ENCODE measurements around the gene TET2. TPM values are rescaled to one million over a fixed set of nuclear protein-coding genes. Genes with fewer than 3 reads are reported as not detected.

The TET2 gene
- total RNA-seq, 1 experiment from 2014 or later = 7.0 TPM

- BruUV-seq (replicated peaks) = no TSS peak
- DNase-seq (ENCODE audit: low read depth, low spot score) = no peak
- TF ChIP-seq CTCF (IDR thresholded peaks at IDR 0.05) (no peak), REST (IDR thresholded peaks at IDR 0.05; ENCODE audit: insufficient read depth in 1 of 2, low read depth in 2 of 2, low read length in 1 of 2) (no peak)
- H3K4me3 ChIP-seq (ENCODE audit: low read depth in 2 of 2, low read length in 2 of 2) = no peak overlapping the region
- no peaks in the 10 kb centered on the region for H3K9me3 ChIP-seq (ENCODE audit: control insufficient read depth, insufficient read depth, low read depth, low read length)
- ATAC-seq = no peak
- no peaks in the 10 kb centered on the region for H3K36me3 ChIP-seq (ENCODE audit: control insufficient read depth, insufficient read depth, low read length)
- no peaks in the 10 kb centered on the region for H3K27me3 ChIP-seq (ENCODE audit: control insufficient read depth, insufficient read depth, low read length)
- in situ Hi-C loops (cut with HindIII; ENCODE audit: low pct_unique_long_range_greater_than_20kb, low sequenced_read_pairs) (no loop called here), intact Hi-C loops (cut with micrococcal nuclease; ENCODE audit: unreplicated experiment) (no loop called here)
- H3K4me1 ChIP-seq (ENCODE audit: control insufficient read depth, insufficient read depth, low read length) = no peaks in the 10 kb centered on the region
- H3K27ac ChIP-seq (ENCODE audit: low read length) = no peak overlapping the region
- ChIA-PET CTCF (no interaction called here), POLR2A (no interaction called here)
Measured at GRCh38 chr4:105122350-105122749, 24.3 kb upstream of the TET2 start.

GRCh38 chr4:105126311-105127169, 20.1 kb upstream of the TET2 start:
- in situ Hi-C loops (cut with HindIII; ENCODE audit: low pct_unique_long_range_greater_than_20kb, low sequenced_read_pairs) = no loop called here
- ChIA-PET POLR2A (no interaction called here), CTCF (no interaction called here)
- H3K4me3 ChIP-seq (ENCODE audit: low read depth in 2 of 2, low read length in 2 of 2) = no peak overlapping the region
- H3K27me3 ChIP-seq (ENCODE audit: control insufficient read depth, insufficient read depth, low read length) = no peaks in the 10 kb centered on the region
- no peaks in the 10 kb centered on the region for H3K4me1 ChIP-seq (ENCODE audit: control insufficient read depth, insufficient read depth, low read length)
- BruUV-seq (replicated peaks) = no TSS peak
- DNase-seq (ENCODE audit: low read depth, low spot score) (no peak), ATAC-seq (no peak)
- H3K27ac ChIP-seq (ENCODE audit: low read length) = no peak overlapping the region
- no peaks in the 10 kb centered on the region for H3K9me3 ChIP-seq (ENCODE audit: control insufficient read depth, insufficient read depth, low read depth, low read length)
- no peaks in the 10 kb centered on the region for H3K36me3 ChIP-seq (ENCODE audit: control insufficient read depth, insufficient read depth, low read length)
- intact Hi-C loops (cut with micrococcal nuclease; ENCODE audit: unreplicated experiment) = no loop called here
- TF ChIP-seq CTCF (IDR thresholded peaks at IDR 0.05) (no peak), TCF7L2 (IDR thresholded peaks at IDR 0.05; ENCODE audit: low read depth, low read length) (no peak), POLR2AphosphoS5 (IDR thresholded peaks at IDR 0.05; ENCODE audit: low read depth, low read length) (no peak), SIN3A (IDR thresholded peaks at IDR 0.05; ENCODE audit: borderline replicate concordance, insufficient read depth, low read depth, low read length) (no peak), REST (IDR thresholded peaks at IDR 0.05; ENCODE audit: insufficient read depth in 1 of 2, low read depth in 2 of 2, low read length in 1 of 2) (no peak)

Data from Panc1 (cell line).